Measurements from ENCODE around the gene COL15A1. TPM values are rescaled to one million over a fixed set of nuclear protein-coding genes. Genes with fewer than 3 reads are reported as not detected.

Gene COL15A1
- total RNA-seq, 1 donor from 2014 or later: 11.8 TPM

DNA sequence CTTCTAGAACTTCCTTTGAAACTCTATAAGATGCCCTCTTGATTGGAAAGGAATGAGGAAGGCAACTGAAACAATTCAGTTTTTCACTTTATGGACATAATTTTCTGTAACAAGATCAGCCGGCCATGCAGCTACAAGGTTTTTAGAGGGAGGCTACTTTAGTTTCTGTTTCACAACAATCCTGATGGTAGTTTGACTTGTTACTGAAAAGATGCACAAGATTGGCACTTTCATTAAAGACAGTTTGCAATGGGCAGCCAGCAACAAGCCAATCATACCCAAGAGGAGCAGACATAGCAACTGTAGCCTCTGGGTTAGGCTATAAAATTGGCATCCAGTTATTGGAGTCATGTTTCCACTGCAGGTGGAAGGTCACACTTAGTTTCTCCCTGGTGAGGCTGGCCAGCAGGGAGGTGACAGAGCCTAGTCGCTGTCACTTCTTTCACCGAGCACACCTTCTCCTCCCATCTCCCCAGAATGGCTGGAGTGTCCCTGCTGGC is 87.0 kb downstream of the COL15A1 start:
- Histone ChIP-seq H3K36me3 (ENCODE audit: control insufficient read depth, insufficient read depth, low read length) (no peaks in the 10 kb centered on the region), H3K4me3 (ENCODE audit: low read depth, low read length) (no peak overlapping the region), H3K27me3 (ENCODE audit: control insufficient read depth, insufficient read depth, low read length) (no peaks in the 10 kb centered on the region)
- DNase-seq (ENCODE audit: low read depth): no peak
- TF ChIP-seq, protein P1, sequence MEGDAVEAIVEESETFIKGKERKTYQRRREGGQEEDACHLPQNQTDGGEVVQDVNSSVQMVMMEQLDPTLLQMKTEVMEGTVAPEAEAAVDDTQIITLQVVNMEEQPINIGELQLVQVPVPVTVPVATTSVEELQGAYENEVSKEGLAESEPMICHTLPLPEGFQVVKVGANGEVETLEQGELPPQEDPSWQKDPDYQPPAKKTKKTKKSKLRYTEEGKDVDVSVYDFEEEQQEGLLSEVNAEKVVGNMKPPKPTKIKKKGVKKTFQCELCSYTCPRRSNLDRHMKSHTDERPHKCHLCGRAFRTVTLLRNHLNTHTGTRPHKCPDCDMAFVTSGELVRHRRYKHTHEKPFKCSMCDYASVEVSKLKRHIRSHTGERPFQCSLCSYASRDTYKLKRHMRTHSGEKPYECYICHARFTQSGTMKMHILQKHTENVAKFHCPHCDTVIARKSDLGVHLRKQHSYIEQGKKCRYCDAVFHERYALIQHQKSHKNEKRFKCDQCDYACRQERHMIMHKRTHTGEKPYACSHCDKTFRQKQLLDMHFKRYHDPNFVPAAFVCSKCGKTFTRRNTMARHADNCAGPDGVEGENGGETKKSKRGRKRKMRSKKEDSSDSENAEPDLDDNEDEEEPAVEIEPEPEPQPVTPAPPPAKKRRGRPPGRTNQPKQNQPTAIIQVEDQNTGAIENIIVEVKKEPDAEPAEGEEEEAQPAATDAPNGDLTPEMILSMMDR (IDR thresholded peaks at IDR 0.05; ENCODE audit: insufficient read depth, low read length, poor library complexity, severe bottlenecking): no peak

DNA sequence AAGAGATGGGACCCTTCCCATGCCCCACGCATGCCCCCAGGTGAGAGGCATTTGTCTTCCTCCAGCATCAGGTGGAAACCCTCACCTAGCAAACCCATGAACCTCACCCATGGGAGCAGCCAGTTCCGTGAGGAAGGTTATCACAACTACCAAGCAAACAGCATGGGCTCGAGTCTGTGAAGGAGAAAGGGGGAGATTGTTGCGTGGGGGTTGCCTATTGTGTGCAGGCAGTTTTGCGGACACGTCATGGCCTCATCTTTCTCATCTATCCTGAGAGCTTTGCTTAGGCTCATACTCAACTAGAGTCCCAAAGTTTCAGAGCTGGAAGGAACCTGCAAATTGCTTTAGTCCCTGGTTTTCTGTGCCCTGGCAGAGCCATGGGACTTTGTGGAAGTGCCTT is 87.6 kb downstream of the COL15A1 start:
- TF ChIP-seq, protein P1 (IDR thresholded peaks at IDR 0.05; ENCODE audit: insufficient read depth, low read length, poor library complexity, severe bottlenecking): no peak
- Histone ChIP-seq H3K36me3 (ENCODE audit: control insufficient read depth, insufficient read depth, low read length) (no peaks in the 10 kb centered on the region), H3K27me3 (ENCODE audit: control insufficient read depth, insufficient read depth, low read length) (no peaks in the 10 kb centered on the region), H3K4me3 (ENCODE audit: low read depth, low read length) (no peak overlapping the region)
- no peak for DNase-seq (ENCODE audit: low read depth)

DNA sequence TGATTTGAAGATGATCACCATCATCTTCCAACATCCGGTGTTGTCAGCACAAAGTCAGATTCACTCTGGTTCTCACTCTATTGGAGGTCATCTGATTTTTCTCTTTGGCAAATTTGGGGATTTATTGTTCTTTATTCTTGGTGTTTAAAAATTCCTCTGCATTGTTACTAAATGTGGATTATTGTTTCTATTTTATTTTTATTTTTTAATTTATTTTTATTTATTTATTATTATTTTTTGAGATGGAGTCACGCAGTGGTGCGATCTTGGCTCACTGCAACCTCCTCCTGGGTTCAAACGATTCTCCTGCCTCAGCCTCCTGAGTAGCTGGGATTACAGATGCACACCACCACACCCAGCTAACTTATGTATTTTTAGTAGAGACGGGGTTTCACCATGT is 88.3 kb downstream of the COL15A1 start:
- DNase-seq (ENCODE audit: low read depth): no peak
- Histone ChIP-seq H3K4me3 (ENCODE audit: low read depth, low read length) (no peak overlapping the region), H3K27me3 (ENCODE audit: control insufficient read depth, insufficient read depth, low read length) (no peaks in the 10 kb centered on the region), H3K36me3 (ENCODE audit: control insufficient read depth, insufficient read depth, low read length) (no peaks in the 10 kb centered on the region)
- TF ChIP-seq, protein P1 (IDR thresholded peaks at IDR 0.05; ENCODE audit: insufficient read depth, low read length, poor library complexity, severe bottlenecking): no peak

DNA sequence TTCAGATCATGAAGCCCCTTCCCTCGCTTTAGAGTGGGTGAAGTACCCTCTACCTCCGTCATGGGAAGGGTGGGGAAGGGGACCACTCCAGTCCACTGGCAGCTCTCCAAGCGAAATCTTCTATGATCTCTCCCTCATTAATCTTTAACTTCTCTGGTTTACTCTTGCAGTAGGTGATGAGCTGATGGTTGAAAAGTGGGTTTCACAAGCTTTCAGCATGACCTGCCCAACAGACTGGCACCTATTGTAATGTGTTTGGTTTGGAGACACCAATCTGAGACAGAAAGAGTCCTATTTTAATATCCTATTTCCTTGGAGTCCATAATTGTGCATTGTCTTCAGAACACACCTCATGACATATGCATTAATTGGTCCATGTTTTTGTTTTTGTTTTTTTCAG is 90.4 kb downstream of the COL15A1 start:
- no peaks in the 10 kb centered on the region for H3K27me3 ChIP-seq (ENCODE audit: control insufficient read depth, insufficient read depth, low read length)
- no peaks in the 10 kb centered on the region for H3K36me3 ChIP-seq (ENCODE audit: control insufficient read depth, insufficient read depth, low read length)
- no peak overlapping the region for H3K4me3 ChIP-seq (ENCODE audit: low read depth, low read length)
- no peak for DNase-seq (ENCODE audit: low read depth)
- TF ChIP-seq, protein P1 (IDR thresholded peaks at IDR 0.05; ENCODE audit: insufficient read depth, low read length, poor library complexity, severe bottlenecking): no peak

DNA sequence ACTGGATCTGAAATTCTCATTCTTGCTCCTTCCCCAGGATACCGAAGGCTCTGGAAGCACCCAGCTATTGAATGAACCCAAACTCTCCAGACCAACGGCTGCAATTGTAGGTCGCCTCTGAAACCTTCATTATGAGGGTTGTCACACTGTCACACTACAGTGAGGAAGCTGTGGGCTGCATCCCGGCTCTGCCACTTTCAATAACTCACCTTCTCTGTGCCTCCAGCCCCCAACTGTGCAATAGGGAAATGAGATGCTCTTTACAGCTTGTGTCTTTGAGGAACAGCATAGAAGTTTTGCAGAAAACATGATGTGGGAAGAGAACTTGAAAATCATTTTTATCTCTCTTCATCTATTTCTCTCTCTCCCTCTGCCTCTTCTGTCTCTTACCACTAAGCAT is 91.6 kb downstream of the COL15A1 start:
- Histone ChIP-seq H3K27me3 (ENCODE audit: control insufficient read depth, insufficient read depth, low read length) (no peaks in the 10 kb centered on the region), H3K4me3 (ENCODE audit: low read depth, low read length) (no peak overlapping the region), H3K36me3 (ENCODE audit: control insufficient read depth, insufficient read depth, low read length) (no peaks in the 10 kb centered on the region)
- TF ChIP-seq, protein P1 (IDR thresholded peaks at IDR 0.05; ENCODE audit: insufficient read depth, low read length, poor library complexity, severe bottlenecking): no peak
- DNase-seq (ENCODE audit: low read depth): no peak

DNA sequence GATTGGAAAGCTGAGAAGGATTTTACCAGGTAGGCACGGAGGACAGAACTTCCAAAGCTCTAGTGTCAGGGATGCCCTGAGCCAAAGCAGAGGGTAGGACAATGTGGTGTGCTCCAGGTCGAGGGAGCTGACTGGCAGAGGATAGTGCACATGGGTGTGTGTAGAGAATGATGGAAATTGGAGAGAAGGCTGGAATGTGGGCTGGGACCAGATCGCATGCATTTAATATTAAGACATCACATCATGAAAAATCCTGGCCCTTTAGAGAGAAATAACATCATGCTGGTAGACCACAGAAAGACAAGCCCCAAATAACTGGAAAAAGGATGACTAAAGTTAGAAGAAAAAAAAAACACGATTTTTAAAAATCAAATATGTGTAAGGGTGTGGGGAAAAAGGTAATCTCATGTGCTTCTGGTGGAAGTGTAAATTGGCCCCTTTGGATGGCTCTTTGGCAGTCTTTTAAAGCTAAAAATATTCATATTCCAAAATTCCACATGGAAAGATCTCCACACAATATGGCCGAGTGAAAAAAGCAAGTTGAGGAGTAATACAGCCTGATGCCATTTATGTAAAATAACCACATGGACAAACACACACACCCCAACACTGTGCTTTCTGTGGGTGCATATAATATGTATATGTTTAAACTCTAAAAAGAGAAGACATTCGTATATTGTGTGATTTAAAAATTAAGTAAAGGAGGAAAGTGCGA is 94.2 kb downstream of the COL15A1 start:
- DNase-seq (ENCODE audit: low read depth): no peak
- Histone ChIP-seq H3K4me3 (ENCODE audit: low read depth, low read length) (no peak overlapping the region), H3K27me3 (ENCODE audit: control insufficient read depth, insufficient read depth, low read length) (no peaks in the 10 kb centered on the region), H3K36me3 (ENCODE audit: control insufficient read depth, insufficient read depth, low read length) (no peaks in the 10 kb centered on the region)
- TF ChIP-seq, protein P1 (IDR thresholded peaks at IDR 0.05; ENCODE audit: insufficient read depth, low read length, poor library complexity, severe bottlenecking): no peak
